SK-N-MC (cell line): Measurements from ENCODE around the gene GRIK2.

Experiments
- EZH2 ChIP-seq: fragments of 200-600 bp; sonication (generic); IDR thresholded peaks from one replicate; pipeline ENCODE4 v1.6.1; 2017; ENCODE audit warnings: antibody characterized with exemption
- FOXP2 ChIP-seq: optimal IDR thresholded peaks from 2 replicates; pipeline ENCODE3; 2011; ENCODE audit warnings: mild to moderate bottlenecking, moderate library complexity; ENCODE audit not compliant: insufficient read depth; ENCODE audit errors: extremely low read length, control extremely low read depth
- POLR2AphosphoS5 ChIP-seq: IDR thresholded peaks from 2 replicates; pipeline ENCODE4 v1.6.1; 2012; ENCODE audit warnings: mild to moderate bottlenecking, low read depth, low read length, borderline replicate concordance

GRCh38 chr6:101932704-101933103 is 539.2 kb downstream of the GRIK2 start:
- TF ChIP-seq EZH2, result no peak
- no peak for TF ChIP-seq POLR2AphosphoS5
- no peak for TF ChIP-seq FOXP2
